HG03097 (cell line): Measurements from ENCODE around the gene GALT.

ENCODE experiments used
- ATAC-seq: cut with Tn5 transposase; IDR thresholded peaks from one replicate; pipeline ENCODE4 v1.9.1; 2021; ENCODE audit not compliant: unreplicated experiment, low FRiP score

GALT gene

DNA sequence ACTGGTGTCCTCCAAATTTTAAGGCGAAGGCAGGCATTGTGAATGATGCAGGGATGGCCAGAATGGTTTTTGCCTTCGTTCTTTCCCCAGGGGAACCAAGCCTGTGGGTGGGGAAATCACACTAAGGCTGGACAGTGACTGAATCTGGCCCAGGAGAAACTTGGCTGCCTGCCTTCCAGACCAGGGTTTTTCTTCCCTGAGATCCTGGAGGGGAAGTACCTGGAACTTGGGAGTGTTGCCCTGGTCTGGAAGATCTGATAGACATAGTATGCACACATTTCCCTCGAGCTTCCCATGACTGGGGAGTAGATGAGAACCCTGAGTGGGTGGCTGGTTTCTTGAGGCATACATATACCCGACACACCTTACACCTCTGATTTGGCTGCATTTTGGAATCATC, 4.8 kb downstream of the GALT start:
- no peak for ATAC-seq

DNA sequence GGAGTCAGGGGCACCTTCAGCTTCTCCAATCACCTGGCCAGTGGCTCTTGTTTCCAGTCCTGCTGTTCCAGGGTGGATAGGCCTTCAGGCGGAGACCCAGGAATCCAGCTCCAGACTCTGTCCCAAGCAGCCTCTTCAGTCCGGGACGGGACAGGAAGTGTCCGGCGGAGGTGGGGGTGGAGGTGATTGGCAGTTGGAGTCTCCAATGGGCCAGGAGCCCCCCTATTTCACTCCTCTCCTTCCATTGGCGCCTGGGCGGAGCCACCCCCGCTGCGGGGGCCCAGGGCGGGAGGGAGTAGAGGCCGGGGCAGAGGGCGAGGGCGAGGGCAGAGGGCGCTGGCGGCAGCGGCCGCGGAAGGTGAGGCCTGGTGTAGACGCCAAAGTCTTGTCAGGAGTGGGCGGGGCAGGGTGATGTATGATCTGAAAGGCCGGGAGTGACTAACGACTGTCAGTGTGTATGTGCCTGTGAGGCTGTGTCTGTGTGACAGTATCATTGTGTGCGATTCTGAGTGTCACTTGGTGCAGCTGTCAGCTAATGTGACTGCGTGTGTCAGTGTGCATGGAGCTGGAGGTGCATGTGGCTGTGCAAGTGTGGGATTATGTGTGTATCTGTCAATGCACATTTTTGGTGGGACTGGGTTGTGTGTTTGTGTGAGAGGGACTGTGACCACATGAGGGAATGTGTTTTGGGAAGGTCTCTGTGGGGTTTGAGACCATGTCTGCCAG, 5.6 kb downstream of the GALT start, which contains the start of gene IL11RA:
IL11RA (plus strand) TSS at position 310 of the 726 bp plus-strand sequence. CDS start 3,033 bp downstream, outside the sequence.
- no peak for ATAC-seq

DNA sequence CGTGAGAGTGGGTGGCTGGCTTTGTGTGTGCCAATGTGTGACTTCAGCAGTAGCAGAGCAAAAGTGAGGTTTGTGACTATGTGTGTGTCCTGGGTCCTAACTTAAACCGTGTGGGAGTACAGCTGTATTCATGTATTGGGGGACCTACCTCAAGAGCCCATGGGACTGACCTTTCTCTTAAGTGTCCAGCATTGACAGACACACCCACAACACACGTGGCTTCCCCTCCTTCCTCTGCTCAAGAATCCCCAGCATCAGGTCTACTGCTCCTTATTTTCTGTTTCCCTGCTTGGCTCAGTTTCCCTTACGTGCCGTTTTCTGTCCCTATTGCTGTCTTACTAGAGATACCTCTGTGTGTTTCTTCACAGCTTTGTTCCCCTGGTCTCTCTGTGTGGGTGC, 6.1 kb downstream of the GALT start:
- no peak for ATAC-seq

DNA sequence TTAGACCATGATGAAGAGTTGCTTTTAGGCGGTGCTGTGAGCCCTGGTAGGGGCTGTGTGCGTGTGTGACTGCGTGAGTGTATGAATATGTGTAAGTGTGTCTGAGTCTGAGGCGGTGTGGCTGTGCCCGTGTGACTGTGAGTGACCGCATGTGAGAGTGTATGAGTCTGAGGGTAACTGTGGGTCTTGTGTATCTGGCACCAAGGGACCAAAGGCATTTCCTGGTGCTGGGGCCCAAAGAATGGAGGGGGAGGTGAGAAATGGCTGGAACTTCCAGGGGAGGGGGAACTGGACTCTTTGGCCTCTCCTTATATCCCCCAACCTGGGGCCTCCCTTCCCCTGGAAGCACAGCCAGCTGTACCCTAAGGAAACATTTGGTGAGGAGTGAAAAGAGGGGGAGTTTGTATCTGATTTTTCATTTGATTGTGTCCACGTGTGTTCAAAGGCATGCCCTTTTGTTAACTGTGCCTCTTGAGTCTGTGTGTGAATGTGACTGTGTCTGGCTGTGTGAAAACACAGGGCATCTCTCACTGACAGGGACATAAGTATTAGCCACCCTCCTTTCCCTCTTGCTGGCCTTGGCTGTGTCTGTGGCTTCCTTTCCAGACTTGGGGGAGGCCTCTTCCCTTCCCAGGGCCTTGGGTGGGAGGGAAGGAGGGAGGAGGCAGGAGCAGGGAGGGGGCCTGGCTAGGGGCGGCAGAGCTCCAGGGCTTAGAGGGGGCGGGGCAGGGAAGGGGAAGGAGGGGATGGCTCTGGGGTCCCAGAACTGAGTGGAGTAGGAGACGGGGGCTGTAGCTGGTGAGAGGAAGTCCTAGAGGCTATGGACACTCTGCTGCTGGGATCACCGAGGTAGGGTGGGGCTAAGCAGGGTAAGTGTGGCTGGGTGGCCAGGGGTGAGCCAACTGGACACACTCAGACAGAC, 6.9 kb downstream of the GALT start:
- no peak for ATAC-seq

DNA sequence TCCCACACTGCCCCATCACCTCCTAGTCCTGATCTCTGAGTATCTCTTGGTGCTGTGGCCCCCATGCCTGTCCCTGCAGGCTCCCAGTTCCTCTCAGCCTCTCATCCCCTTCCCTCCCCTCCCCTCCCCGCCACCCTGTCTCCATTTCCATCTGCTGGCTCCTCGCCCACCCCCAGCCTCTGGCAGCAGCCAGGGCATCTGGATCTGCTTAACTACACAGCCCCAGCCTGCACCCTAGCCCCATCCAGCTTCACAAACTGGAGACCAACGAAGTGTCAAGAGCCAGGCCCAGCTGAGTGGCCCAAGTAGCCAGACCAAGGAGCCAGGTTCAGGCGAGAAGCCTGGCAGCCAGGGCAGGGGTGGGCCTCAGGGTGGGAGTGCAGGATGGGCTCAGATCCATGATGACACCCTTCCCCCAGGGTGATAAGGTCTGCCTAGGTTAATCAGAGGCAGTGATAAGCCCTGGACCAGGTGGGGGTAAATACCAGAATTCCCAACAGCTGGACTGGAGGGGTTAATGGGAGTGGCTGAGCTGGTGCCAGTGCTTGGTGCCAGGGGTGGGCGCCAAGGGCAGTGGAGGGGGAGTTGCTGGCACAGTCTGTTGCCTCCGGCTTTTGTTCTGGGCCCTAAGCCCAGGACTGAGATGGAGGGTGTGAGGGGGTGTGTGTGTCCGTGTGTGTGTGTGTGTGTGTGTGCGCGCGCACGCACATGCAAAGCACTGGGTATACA, 8.0 kb downstream of the GALT start:
- no peak for ATAC-seq

DNA sequence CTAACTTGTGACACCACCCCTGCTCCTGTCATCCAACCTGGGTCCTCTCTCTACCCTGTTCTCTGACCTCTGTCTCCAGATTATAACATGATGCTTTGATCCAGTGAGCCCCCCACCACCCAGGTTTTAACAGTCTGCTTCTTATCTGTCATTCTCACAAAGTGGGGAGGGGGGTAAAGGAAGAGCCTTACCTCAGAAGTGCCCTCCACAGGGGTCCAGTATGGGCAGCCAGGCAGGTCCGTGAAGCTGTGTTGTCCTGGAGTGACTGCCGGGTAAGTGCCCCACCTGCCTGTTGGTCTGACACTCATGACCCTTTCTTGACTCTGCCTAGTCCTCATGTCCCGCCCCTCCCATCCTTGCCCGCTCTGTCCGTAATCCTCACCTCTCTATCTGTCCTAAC, 8.9 kb downstream of the GALT start:
- no peak for ATAC-seq

DNA sequence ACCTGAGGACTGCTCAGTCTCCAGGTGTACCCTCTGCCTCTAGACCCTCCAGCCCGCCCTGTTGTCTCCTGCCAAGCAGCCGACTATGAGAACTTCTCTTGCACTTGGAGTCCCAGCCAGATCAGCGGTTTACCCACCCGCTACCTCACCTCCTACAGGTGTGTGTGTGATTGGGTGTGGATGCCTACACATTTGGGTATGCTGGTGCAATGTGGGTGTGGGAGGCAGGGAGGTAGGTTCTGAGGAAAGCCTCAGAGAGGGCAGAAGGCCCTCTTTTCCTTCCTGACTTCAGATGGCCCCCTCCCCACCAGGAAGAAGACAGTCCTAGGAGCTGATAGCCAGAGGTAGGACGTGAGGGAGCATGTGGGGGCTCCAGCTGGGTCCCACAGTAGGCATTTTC, 10.5 kb downstream of the GALT start:
- ATAC-seq: no peak

DNA sequence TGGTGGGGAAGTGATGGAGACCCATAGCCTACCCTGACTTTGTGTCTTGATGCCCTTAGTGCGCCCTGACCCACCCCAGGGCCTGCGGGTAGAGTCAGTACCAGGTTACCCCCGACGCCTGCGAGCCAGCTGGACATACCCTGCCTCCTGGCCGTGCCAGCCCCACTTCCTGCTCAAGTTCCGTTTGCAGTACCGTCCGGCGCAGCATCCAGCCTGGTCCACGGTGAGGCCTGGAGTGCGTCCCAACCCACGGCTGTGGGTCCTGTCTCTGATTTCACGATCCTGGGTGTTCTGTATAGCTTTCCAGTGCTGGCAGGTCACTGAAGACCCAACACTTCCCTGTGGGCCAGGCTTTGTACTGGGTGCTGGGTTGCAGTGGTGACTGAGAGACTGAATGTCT, 12.0 kb downstream of the GALT start:
- ATAC-seq: no peak

DNA sequence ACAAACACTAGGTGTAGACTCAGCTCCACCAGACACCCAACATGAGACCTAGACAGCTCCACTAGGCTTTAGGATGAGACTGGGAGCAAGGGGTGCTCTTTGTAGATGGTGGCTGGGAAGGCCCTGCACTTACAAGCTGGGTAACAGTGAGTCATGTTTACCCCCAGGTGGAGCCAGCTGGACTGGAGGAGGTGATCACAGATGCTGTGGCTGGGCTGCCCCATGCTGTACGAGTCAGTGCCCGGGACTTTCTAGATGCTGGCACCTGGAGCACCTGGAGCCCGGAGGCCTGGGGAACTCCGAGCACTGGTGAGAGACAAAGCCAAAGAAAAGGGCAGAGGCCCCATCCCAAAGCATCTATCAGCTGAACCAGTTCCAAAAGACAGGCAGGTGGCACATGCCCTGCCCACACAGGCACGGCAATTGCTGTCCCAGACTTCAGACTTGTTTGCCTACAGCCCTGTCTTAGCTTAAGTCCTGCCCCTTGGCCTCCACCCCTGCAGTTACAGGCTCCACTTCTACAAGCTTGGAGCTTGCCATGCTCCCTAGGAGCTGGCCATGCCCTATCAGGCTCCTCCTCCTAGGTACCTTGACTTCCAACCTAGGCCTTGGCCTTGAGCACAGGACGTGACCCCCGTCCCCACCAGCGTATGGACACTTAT, 13.2 kb downstream of the GALT start:
- ATAC-seq: no peak

DNA sequence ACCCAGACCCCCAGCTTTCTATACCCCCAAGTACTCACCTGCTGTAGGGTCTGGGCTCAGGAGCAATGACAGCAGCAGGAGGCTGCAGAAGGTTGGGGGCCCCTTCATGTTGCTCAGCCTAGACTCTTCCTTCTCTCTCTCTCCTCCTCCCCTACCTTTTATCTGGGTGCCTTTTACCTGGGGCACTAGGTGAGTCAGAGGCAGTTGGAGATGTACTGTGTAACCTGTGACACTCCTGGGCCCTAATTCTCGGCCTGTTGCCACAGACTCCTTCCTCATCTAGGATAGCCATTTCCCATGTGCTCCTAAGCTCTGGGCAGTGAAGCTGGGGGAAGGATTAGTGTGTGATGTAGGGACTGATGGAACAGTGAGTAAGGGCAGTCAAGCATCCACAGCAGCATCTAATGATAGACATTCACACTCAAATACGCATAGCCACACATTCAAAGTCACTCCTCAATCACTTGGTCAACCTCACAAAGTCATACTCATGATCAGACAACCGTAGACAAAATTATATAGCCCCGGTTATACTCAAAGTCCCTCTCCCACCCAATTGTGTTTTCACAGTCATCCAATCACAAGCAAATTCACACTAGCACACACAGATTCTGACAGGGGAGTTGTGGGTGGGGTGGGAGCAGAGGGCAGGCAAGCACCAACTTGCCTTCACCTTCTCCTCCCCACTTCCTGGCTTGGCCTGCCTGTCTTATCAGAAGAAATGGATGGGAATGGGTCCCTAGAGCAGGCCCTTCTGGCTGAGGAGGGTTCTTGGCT, 16.2 kb downstream of the GALT start, which contains the start of gene CCL27:
CCL27 (minus strand) TSS at position 132 of the 777 bp plus-strand sequence; CDS start at position 108, 24 bp downstream.
- ATAC-seq: no peak

DNA sequence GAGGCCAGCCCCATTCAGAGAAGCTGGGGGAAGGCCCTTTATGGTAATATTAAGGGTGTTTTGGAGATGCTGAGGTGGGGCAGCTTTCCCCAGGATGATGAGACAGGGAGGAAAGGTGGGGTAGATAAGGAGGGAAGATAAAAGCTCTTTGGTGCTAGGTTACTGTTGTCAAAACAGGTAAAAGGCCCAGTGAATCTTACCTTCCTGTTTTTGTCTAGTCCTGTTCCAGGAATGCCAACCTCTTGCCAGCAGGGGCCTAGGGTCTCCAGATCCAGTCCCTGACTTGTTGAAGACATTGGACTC, 16.8 kb downstream of the GALT start:
- no peak for ATAC-seq

DNA sequence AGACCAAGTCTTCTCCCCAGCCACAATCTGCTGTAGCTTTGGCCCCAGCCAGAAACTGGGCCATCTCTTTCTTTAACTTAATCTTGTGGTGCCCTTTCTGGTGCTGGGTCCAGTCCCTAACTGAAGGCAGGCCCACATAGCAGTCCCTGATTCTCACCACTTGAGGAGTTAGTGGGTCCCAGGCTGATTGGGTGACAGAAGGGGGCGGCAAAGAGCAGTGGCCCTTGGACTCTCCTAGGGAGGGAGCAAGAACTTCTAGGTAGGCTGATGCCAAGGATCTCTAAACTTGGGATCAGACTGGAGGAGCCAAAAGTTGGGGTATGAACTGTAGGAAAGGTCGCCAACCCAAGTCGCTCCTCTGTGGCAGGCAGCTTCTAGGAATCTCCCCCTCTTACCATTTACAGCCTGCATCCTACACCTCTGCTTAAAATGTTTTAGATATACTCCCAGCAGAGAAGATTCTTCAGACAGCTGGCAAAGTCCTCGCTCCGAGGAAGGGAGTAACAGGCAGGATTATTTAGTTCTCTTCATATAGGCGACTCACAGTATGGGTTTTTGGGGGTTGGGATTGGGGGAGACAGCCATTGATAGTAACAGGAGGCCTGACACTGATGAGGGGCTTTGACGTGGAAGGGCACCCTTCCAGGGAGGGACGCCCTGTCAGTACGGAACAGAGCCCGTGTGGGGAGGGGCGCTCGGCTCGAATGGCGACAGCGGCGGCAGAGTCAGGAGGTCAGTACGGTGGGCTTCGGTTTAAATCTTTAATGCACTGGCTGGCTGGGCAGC, 18.0 kb downstream of the GALT start:
- no peak for ATAC-seq

DNA sequence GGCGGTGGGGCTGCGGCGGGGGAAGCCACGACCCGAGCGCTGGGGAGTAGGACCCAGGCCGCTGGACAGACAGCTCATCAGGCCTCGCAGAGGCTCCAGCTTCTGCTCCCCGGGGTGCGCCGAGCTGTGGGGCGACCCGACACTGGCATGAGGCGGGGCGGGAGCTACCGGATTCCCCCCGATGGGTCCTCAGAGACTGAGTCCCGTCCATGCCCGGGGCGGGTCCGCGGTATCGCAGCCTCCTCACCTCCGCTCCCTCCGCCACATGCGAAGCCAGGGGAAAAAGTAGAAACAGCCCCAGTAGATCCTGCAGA, 18.5 kb downstream of the GALT start:
- peak; percentile 29 for ATAC-seq

DNA sequence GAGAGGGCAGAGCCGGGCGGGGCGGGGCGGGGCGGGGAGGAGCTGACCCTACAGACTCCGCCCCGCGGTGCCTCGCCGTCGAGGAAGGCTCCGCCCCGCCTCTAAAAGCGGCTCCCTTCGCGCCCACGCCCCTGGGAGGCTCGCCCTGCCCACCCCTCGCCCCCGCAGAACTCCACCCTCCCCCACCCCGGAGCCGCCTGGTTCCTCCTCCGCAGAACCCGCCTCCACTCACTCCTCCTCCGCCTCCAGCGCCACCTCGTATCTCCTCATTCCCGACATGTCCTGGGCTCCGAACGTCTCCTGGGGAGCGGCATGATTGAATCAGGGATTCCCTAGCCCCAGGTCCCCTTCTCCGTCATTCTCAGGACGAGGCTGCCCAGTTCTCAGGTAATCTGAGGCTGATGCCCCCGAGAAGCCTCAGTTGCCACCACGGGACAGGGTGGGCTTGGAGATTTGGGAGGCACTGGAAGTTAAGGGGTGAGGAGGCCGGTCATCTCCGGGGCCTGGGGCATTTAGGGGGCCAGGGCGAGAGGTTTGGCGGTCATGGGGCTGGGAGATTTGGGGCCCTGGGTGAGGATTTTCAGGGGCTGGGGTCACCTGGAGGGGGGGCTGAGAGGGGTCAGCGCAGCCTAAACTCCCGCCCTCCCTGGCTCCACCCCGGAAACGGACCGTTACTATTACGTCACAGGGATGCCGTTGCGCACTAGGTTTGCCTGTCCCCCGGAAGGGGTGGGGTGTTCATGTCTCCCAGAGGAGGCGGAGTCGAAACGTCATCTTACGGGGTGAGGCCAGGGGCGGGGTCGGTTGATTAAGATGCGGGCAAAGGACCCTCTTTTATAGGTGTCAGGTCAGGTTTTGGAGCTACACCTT, 19.1 kb downstream of the GALT start:
- ATAC-seq: peak; percentile 61

DNA sequence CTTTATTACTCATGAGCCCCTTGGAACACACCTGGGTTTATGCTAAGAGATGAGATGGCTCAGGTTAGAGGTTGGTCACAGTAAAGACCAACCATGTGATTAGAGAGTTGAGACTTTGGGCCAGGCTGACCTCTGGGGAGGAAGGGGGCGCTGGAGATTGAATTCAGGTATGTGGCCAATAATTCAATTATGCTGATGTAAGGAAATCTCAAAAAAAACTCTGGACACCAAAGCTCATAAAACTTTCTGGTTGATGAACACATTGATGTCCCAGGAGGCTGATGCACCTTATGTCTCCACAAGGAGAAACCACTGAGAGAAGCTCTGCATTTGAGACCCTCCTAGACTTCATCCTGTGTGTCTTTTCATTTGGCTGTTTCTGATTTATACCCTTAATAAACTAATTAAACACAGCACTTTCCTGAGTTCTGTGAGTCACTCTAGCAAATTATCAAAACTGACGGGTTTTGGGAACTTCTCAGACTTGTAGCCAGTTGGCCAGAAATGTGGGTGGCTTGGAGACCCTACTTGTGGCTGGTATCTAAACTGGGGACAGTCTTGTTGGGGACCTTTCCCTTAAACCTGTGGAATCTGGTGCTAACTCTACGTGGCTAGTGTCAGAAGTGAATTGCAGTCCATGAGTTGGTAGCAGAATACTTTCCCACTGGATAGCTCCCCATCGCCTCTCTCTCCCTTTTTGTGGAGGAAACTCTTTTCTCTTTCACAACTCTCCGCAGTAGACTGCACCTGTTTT, 23.5 kb downstream of the GALT start:
- no peak for ATAC-seq

DNA sequence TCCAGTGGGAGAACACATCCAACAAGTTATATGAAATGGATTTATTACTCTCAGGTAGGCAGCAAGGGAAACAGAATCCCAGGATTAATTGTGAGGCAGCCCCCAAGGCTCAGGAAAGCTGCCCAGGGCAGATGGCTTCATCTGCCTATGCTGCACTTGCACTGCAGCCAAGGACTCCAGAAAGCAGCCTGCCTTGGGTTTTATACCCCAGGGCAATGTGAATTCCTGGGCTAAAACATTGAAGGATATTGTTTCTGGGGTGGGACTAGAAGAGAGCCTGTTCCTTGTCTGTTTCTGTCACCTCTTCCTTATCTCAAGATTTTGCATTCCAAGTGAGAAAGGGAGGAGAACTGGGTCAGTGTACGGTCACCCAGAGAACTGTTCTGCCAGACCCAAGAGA, 24.8 kb downstream of the GALT start:
- ATAC-seq: no peak

DNA sequence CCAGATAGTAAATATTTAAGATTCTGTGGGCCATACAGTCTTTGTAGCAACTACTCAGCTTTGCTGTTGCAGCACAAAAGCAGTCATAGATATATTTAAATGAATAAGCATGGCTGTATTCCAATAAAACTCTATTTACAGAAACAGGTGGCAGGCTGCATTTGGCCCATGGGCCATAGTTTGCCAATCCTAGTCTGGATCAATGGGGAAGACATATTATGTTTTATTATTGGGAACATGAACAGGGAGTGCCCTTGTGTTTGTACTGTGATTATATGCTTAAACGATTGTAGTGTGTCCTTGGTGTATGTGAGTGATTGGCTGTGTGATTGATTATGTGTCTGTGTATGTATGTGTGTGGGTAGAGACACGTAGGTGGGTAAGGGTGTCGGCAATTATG, 28.0 kb downstream of the GALT start:
- no peak for ATAC-seq
